SU-DHL-6 (cell line): ENCODE measurements around the gene PER2.

Experiments used
- H2AFZ ChIP-seq: fragments of 200-600 bp; sonication (generic); 2 replicates; pipeline ENCODE4 v1.6.1; 2014; ENCODE audit warnings: low read depth, mild to moderate bottlenecking, moderate library complexity, mixed read lengths, antibody characterized with exemption, low read length; ENCODE audit not compliant: severe bottlenecking
- H3F3A ChIP-seq: fragments of 200-600 bp; shearing (Covaris generic); 2 replicates; pipeline ENCODE4 v1.6.0; 2016; ENCODE audit warnings: antibody characterized with exemption, mild to moderate bottlenecking; ENCODE audit not compliant: insufficient read depth
- H3K27ac ChIP-seq: fragments of 200-600 bp; sonication (generic); 2 replicates; pipeline ENCODE4 v1.5.1; 2016; ENCODE audit warnings: low read depth, mild to moderate bottlenecking, low read length, moderate library complexity, mixed read lengths
- H3K27me3 ChIP-seq: fragments of 200-600 bp; sonication (generic), shearing (Covaris generic); 2 replicates; pipeline ENCODE4 v1.6.0; 2014; ENCODE audit warnings: mild to moderate bottlenecking, low read length
- H3K36me3 ChIP-seq: fragments of 200-600 bp; sonication (generic); 2 replicates; pipeline ENCODE4 v1.6.1; 2014; ENCODE audit warnings: mild to moderate bottlenecking, low read length, mixed read lengths
- H3K4me2 ChIP-seq: fragments of 300-600, 200-600 bp; shearing (Covaris generic), sonication (generic); 2 replicates; pipeline ENCODE4 v1.6.0; 2014; ENCODE audit warnings: low read length, low read depth, mild to moderate bottlenecking; ENCODE audit not compliant: poor library complexity, severe bottlenecking
- H3K4me3 ChIP-seq: fragments of 200-600 bp; sonication (generic); 2 replicates; pipeline ENCODE4 v1.5.1; 2014; ENCODE audit warnings: antibody characterized with exemption, low read length, mild to moderate bottlenecking, mixed read lengths; ENCODE audit not compliant: insufficient read depth, poor library complexity, severe bottlenecking
- H3K79me2 ChIP-seq: fragments of 200-600 bp; sonication (generic); 2 replicates; pipeline ENCODE4 v1.6.1; 2014; ENCODE audit warnings: mild to moderate bottlenecking, low read length, moderate library complexity; ENCODE audit not compliant: insufficient read depth
- H3K9ac ChIP-seq: fragments of 200-600 bp; sonication (generic); 2 replicates; pipeline ENCODE4 v1.7.0; 2014; ENCODE audit warnings: mild to moderate bottlenecking, low read length
- H3K9me2 ChIP-seq: fragments of 200-600 bp; sonication (generic); replicated peaks from 2 replicates; pipeline ENCODE4 v1.6.1; 2014; ENCODE audit warnings: low read length; ENCODE audit not compliant: insufficient read depth
- H3K9me3 ChIP-seq: fragments of 200-600 bp; sonication (generic); 2 replicates; pipeline ENCODE4 v1.6.1; 2014; ENCODE audit warnings: low read length, mixed read lengths; ENCODE audit not compliant: insufficient read depth
- H4K20me1 ChIP-seq: fragments of 200-600 bp; sonication (generic); 2 replicates; pipeline ENCODE4 v1.6.1; 2014; ENCODE audit warnings: low read depth, mild to moderate bottlenecking, antibody characterized with exemption, low read length, moderate library complexity, mixed read lengths
- EZH2phosphoT487 ChIP-seq: fragments of 200-600 bp; sonication (generic), shearing (Covaris generic); conservative IDR thresholded peaks from 2 replicates; pipeline ENCODE4 v1.6.1; 2018; ENCODE audit warnings: mild to moderate bottlenecking, antibody characterized with exemption, low read length, moderate library complexity, mixed read lengths
- TF ChIP-seq, protein P1 (sequence below): fragments of 200-600 bp; sonication (generic); IDR thresholded peaks from one replicate; pipeline ENCODE4 v1.5.1; 2017; ENCODE audit warnings: antibody characterized with exemption, mild to moderate bottlenecking, low read length, moderate library complexity; ENCODE audit not compliant: insufficient read depth, poor library complexity, severe bottlenecking

The PER2 gene

DNA sequence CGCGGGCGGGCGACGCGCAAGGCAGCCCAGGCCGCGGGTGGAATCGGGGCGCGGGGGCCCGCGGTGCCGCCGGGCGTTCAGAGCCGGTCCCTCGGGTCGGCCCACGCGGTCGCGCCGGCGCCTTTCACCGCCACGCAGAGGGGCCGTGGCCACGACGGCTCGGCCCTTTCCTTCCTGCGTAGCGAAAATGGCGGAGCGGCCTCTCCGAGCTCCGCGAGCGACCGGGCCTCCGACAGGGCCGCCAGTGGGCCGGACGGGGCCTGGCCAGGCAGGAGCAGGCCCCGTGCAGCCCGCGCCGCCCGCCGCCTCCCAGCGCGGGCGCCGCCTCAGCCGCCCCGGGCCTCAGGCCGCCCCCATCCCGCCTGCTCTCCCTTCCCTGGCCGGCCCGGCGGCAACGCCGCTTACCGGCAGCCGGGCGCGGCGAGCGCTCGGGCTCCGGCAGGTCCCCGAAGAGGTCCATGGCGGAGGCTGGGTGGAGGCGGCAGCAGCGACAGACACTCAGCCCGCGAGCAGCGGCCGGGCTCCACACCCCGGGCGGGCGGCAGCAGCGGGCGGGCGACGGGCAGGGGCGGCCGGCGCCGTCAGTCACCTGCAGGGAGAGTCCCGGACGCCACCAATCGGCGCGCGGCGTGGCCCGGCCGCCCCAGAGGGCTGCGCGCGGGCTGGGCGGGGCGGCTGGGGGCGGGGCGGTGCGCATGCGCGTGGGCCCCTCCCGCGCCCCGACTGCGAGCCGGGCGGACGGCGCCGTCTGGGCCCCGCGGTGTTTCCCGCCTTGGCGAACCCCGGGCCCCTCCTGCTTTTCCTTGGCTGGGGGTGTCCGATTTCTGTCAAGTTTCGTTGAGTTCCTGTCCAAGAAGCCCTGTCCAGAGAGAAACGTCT lies 85.1 kb downstream of the PER2 start, which contains the start of gene ILKAP:
ILKAP (minus strand) TSS at position 602 of the 879 bp plus-strand sequence; CDS start at position 460, 142 bp downstream.
- no peaks in the 10 kb centered on the region for H3K9me3 ChIP-seq
- H3F3A ChIP-seq, result no peaks in the 10 kb centered on the region
- no peaks in the 10 kb centered on the region for H3K27me3 ChIP-seq
- peak within 1 kb of the TSS; percentile 64 for H3K27ac ChIP-seq
- H3K4me2 ChIP-seq, result peak within 1 kb of the TSS; percentile 94
- no peak for TF ChIP-seq EZH2phosphoT487
- peak within 1 kb of the TSS; percentile 70 for H3K4me3 ChIP-seq
- peak within 1 kb of the TSS; percentile 90 for H3K9ac ChIP-seq
- H2AFZ ChIP-seq, result peak within 1 kb of the TSS; percentile 95
- H3K36me3 ChIP-seq, result no peaks in the 10 kb centered on the region
- H4K20me1 ChIP-seq, result peaks cover 32% of the 10 kb centered on the region; the same call in 1 of the 2 replicates
- H3K79me2 ChIP-seq, result peaks cover 48% of the 10 kb centered on the region
- no peaks in the 10 kb centered on the region for H3K9me2 ChIP-seq

DNA sequence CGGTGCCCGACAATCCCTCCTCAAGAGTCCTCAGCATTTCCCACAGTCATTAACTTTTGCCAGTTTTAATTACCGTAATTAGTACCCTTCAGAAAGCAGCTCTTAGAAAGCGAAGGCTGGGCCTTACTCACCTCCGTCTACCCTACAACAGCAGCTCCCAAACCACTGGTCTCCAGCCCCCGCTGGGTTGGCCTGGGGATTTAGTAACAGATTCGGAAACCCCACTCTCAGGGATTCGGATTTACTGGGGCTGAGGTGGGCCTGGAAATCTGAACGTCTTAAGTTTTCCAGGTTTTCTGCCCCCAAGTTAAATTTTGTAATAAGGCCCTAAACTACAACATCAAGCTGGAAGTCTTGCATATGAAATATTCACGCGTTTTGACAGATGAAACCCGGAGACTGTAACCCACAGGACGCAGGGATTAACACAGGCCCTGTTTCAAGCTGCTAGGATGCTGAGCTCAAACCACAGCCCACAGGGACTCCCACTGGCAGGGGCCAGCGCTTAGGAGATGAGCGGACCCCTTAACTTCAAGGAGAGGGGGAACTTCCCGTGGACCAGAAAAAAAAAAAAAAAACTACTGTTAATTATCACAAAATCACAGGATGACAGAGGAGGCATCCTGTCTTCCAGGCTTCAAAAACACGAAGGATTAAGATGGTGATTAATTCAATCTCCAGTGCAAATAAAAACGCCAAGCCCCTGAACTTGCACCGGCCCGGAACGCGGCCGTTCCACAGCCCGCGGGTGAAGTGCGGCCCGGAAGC lies 85.9 kb downstream of the PER2 start:
- H4K20me1 ChIP-seq, result peaks cover 35% of the 10 kb centered on the region; the same call in 1 of the 2 replicates
- no peaks in the 10 kb centered on the region for H3K36me3 ChIP-seq
- H3K27me3 ChIP-seq, result no peaks in the 10 kb centered on the region
- H3K4me2 ChIP-seq, result peak overlapping the region; percentile 94
- peak overlapping the region; percentile 64 for H3K27ac ChIP-seq
- H3F3A ChIP-seq, result no peaks in the 10 kb centered on the region
- TF ChIP-seq, protein P1, sequence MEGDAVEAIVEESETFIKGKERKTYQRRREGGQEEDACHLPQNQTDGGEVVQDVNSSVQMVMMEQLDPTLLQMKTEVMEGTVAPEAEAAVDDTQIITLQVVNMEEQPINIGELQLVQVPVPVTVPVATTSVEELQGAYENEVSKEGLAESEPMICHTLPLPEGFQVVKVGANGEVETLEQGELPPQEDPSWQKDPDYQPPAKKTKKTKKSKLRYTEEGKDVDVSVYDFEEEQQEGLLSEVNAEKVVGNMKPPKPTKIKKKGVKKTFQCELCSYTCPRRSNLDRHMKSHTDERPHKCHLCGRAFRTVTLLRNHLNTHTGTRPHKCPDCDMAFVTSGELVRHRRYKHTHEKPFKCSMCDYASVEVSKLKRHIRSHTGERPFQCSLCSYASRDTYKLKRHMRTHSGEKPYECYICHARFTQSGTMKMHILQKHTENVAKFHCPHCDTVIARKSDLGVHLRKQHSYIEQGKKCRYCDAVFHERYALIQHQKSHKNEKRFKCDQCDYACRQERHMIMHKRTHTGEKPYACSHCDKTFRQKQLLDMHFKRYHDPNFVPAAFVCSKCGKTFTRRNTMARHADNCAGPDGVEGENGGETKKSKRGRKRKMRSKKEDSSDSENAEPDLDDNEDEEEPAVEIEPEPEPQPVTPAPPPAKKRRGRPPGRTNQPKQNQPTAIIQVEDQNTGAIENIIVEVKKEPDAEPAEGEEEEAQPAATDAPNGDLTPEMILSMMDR, result no peak
- H3K9me3 ChIP-seq, result no peaks in the 10 kb centered on the region
- no peak overlapping the region for H2AFZ ChIP-seq
- peak overlapping the region; percentile 70 for H3K4me3 ChIP-seq
- H3K79me2 ChIP-seq, result peaks cover 56% of the 10 kb centered on the region
- peak overlapping the region; percentile 90 for H3K9ac ChIP-seq
- no peaks in the 10 kb centered on the region for H3K9me2 ChIP-seq
